NB4 (cell line): ENCODE measurements around the gene LUM.

Source experiments
- POLR2A ChIP-seq: IDR thresholded peaks from 2 replicates; pipeline ENCODE4 v1.6.1; 2011; ENCODE audit warnings: mild to moderate bottlenecking; ENCODE audit not compliant: insufficient read length; ENCODE audit errors: extremely low read depth
- TF ChIP-seq, protein P1 (sequence below): IDR thresholded peaks from one replicate; pipeline ENCODE4 v1.5.1; 2012; ENCODE audit warnings: low read depth, low read length

DNA sequence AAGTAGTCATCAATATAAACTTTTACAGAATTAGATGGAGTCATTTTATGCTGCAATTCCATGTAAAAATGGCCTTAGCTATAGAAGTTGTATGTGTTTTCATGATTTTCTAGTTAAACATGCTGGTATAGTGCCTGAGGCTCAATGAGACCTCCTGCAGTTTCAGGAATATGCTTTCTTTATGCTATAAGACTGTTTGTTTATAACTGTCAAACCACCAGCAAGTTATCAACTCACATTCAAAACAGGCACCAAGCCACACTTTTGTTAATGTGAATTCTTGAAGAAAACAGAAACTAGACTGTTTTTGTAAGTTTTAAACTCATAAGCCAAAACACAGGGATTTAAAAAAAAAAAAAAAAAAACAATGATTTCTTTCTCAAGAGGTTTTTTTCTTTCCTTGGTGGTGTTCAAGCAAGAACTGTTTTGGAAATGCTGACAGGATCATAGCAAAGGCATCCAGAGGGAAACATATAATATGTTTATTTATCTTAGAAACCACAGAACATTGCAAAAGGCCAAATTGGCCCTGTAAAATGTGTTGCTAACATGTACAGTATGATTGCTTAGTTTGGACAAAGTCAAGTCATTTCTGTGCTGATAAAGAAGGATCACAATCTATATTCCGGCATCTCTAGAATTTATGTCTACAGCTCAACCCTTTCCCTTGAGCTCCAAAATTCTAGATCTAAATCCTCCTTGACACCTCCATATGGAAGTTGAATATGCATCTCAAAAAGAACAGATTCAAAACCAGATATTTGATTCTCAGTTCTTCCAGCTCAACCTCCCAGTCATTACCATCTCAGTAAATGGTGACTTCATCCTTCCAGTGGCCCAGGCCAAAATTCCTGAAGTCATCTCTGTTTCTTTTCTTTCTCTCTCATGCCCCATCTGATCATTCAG is 29.0 kb upstream of the LUM start:
- no peak for TF ChIP-seq POLR2A
- TF ChIP-seq, protein P1, sequence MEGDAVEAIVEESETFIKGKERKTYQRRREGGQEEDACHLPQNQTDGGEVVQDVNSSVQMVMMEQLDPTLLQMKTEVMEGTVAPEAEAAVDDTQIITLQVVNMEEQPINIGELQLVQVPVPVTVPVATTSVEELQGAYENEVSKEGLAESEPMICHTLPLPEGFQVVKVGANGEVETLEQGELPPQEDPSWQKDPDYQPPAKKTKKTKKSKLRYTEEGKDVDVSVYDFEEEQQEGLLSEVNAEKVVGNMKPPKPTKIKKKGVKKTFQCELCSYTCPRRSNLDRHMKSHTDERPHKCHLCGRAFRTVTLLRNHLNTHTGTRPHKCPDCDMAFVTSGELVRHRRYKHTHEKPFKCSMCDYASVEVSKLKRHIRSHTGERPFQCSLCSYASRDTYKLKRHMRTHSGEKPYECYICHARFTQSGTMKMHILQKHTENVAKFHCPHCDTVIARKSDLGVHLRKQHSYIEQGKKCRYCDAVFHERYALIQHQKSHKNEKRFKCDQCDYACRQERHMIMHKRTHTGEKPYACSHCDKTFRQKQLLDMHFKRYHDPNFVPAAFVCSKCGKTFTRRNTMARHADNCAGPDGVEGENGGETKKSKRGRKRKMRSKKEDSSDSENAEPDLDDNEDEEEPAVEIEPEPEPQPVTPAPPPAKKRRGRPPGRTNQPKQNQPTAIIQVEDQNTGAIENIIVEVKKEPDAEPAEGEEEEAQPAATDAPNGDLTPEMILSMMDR: no peak
